ENCODE data around the gene KRT6A.
"Not testable (repeated sequence)": the region's sequence is repeated elsewhere in the genome, so short reads cannot be mapped to it uniquely, and the experiment has no call there.

The KRT6A gene

DNA sequence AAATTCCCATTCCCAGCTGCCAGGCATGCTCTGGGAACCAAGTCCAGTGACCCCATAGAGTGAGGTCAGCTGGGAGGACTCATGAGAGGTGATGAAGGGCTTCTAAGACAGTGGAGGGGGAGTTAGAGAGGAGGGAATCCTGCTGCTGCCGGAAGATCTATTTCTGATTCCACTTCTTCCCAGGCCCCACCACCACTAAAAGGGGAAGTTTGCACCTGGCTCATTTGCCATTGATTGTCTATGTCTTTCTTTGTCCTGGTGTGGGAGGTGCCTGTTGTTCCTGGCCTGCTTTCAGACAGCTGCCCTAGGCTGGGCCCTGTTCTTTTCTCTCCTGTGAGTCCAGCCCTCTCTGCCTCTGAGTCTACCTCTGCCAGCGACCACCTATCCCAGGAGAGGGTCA is 3.0 kb upstream of the KRT6A start:
- no peak for DNase-seq (ENCODE audit: low read depth)
- no peak overlapping the region for H3K4me3 ChIP-seq (ENCODE audit: low read depth, low read length)
- TF ChIP-seq, protein P1, sequence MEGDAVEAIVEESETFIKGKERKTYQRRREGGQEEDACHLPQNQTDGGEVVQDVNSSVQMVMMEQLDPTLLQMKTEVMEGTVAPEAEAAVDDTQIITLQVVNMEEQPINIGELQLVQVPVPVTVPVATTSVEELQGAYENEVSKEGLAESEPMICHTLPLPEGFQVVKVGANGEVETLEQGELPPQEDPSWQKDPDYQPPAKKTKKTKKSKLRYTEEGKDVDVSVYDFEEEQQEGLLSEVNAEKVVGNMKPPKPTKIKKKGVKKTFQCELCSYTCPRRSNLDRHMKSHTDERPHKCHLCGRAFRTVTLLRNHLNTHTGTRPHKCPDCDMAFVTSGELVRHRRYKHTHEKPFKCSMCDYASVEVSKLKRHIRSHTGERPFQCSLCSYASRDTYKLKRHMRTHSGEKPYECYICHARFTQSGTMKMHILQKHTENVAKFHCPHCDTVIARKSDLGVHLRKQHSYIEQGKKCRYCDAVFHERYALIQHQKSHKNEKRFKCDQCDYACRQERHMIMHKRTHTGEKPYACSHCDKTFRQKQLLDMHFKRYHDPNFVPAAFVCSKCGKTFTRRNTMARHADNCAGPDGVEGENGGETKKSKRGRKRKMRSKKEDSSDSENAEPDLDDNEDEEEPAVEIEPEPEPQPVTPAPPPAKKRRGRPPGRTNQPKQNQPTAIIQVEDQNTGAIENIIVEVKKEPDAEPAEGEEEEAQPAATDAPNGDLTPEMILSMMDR (IDR thresholded peaks at IDR 0.05; ENCODE audit: low read depth, low read length, missing control alignments): no peak

DNA sequence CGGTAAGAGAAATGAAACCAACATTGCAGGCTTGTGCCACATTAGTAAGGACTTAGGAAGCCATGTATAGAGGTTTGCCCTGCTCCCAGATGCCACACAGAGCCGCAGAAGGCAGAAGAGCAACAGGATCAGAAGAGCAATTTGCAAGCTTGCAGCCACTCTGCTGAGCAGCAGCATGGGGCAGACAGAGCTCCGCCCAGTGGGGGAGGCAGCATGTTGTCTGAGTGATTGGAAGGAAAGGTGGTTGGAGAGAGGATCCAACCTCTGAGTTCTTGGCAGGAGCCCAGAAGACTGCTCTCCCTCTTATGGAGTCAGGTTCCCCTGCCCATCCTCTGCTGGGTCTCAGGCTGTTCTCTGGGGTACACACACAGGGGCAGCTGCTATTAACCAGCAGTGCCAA is 2.3 kb upstream of the KRT6A start:
- TF ChIP-seq, protein P1 (IDR thresholded peaks at IDR 0.05; ENCODE audit: low read depth, low read length, missing control alignments): no peak
- no peak for DNase-seq (ENCODE audit: low read depth)
- no peak overlapping the region for H3K4me3 ChIP-seq (ENCODE audit: low read depth, low read length)

DNA sequence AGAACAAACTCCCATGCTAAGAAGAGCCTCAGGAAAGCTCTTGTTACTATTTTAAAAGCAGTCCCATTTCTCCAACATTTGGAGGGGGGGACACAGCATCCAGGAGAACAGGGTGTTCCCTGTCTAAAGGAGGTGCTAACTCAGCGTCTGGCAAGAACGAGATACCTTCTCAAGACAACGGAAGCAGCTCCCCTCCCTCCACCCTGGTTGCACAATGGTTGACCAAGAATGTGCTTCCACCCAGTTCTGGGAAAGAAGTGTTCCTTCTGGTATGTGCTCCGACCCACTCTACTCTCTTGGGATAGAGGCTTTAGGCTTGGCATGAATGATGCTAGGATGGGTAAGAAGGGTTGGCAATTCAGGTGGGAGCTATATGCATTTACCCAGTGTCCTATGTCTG is 1.5 kb upstream of the KRT6A start:
- DNase-seq (ENCODE audit: low read depth): no peak
- H3K4me3 ChIP-seq (ENCODE audit: low read depth, low read length): no peak overlapping the region
- TF ChIP-seq, protein P1 (IDR thresholded peaks at IDR 0.05; ENCODE audit: low read depth, low read length, missing control alignments): no peak

DNA sequence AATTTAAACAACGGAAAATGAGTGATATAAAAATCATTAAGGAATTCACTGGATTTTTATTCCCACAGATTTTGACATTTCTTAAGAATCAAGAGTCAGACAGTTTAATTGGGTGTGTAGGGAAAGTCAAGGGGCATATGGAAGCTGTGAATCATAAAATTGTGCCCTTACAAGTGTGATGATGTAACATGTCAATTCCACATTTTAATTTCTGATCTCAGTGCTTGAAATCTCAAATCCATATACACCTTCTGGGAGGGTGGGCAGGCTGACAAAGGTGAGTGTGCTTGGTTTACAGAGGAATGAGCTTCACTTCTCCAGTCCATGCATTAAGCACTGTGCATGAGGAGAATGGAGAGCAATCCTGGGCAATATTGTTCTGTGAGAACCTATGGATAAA is 1.0 kb upstream of the KRT6A start:
- TF ChIP-seq, protein P1 (IDR thresholded peaks at IDR 0.05; ENCODE audit: low read depth, low read length, missing control alignments): no peak
- DNase-seq (ENCODE audit: low read depth): no peak
- no peak overlapping the region for H3K4me3 ChIP-seq (ENCODE audit: low read depth, low read length)

DNA sequence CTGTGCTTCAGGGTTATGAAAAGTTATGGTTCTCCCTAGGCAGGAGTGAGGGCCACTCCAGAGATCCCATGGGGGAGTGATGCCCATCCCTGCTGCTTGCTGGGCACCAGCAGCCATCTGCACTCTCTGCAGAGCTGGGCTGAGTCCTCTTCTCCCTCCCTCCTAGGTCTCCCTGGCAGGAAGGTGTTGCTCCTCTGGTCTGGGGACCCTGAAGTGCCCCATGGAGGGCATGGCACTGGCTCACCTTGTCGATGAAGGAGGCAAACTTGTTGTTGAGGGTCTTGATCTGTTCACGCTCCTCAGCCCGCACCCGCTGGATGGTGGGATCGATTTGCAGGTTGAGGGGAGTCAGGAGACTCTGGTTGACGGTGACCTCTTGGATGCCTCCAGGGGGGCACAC is 652 bp downstream of the KRT6A start:
- H3K4me3 ChIP-seq (ENCODE audit: low read depth, low read length); DNase-seq (ENCODE audit: low read depth): not testable (repeated sequence)

DNA sequence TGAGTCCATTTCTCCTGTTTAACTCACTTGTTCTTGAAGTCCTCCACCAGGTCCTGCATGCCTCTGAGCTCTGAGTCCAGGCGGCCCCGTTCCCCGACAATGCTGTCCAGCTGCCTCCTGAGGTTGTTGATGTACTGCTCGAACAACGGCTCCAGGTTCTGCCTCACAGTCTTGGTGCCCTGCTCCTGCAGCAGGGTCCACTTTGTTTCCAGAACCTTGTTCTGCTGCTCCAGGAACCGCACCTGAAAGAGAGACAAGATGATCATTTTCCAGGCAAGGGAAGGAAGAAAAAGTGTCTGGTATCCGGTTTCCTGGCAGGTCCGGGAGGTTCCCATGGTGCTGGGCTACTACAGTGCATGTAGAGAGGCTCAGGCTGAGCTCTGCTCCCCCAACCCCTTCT is 1.6 kb downstream of the KRT6A start:
- DNase-seq (ENCODE audit: low read depth); H3K4me3 ChIP-seq (ENCODE audit: low read depth, low read length): not testable (repeated sequence)

DNA sequence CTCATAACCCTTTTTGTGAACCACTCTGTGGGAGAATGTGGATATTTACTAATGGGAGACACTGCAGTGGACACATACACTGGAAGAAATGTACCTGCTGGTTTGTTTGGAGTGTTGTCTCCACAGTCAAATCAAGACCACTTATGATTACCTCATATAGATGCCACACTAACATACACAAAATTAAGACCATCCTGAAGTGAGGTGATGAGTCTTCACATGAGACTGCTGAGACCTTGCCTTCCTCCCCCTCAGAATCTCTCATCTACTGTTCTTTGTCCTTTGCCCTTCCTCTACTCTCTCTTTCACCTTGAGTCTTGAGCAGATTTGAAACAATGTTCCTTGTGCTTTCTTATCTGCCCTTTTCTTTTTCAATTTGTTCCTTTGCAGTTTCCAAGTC is 4.3 kb downstream of the KRT6A start:
- DNase-seq (ENCODE audit: low read depth): no peak
- TF ChIP-seq, protein P1 (IDR thresholded peaks at IDR 0.05; ENCODE audit: low read depth, low read length, missing control alignments): no peak
- no peak overlapping the region for H3K4me3 ChIP-seq (ENCODE audit: low read depth, low read length)

DNA sequence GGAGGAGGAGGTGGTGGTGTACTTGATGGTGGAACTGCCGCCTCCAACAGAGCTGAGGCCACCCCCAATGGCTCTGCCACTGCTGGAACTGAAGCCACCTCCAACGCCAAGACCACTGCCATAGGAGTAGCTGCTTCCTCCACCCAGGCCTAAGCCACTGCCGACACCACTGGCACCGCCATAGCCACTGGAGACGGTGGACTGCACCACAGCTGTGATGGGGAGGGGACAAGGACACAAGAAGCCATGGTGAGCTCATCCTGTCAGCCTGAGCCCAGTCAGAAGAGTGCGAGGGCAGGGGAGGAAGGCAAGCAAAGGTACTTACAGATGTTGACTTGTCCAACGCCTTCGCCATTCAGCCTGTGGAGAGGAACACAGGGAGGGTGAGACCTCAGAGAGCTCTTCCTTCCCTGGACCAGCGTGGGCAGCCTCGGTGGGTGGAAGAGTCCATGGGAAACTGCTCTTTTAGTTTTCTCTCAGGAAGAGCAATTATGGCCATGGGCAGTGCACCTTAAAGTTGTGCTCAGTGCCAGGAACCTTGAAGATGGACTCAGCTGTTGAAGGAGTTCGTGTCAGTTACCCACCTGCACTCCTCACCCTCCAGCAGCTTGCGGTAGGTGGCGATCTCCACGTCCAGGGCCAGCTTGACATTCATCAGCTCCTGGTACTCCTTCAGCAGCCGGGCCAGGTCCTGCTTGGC is 5.2 kb downstream of the KRT6A start:
- H3K4me3 ChIP-seq (ENCODE audit: low read depth, low read length); DNase-seq (ENCODE audit: low read depth): not testable (repeated sequence)

DNA sequence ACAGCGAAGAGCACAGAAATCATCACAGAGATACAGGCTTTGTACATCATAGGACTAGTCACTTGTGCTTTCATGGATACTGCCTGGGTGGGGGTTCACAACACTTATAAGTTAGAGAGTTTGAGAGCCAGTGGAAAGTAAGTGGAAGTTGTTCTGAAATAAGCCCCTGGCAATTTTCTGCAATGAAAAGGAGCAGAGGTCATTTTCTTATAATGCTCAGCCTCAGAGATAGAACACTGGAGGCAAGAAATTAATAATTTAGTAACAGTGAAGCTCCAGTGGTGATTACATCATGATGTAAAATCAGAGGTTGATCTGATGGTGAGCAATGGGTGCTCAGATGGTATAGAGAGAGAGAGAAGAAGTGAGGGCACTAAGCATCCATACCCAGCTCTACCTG is 5.8 kb downstream of the KRT6A start:
- H3K4me3 ChIP-seq (ENCODE audit: low read depth, low read length): no peak overlapping the region
- TF ChIP-seq, protein P1 (IDR thresholded peaks at IDR 0.05; ENCODE audit: low read depth, low read length, missing control alignments): no peak

More for the DNA sequence above, 5.8 kb downstream of the KRT6A start:
- DNase-seq (ENCODE audit: low read depth): no peak
